MM.1S (cell line): ENCODE results near the gene IL17RE.

Experiments
- DNase-seq: peaks from one replicate; pipeline ENCODE4 v3.0.0-alpha.2; 2015
- H2AFZ ChIP-seq: fragments of 300-600 bp; sonication (generic); 2 replicates; pipeline ENCODE4 v1.6.0; 2016; ENCODE audit warnings: antibody characterized with exemption, low read length
- H3F3A ChIP-seq: fragments of 300-600 bp; sonication (generic); 2 replicates; pipeline ENCODE4 v1.6.1; 2016; ENCODE audit warnings: mild to moderate bottlenecking, antibody characterized with exemption, low read length, moderate library complexity, mixed read lengths; ENCODE audit not compliant: insufficient read depth
- H3K27ac ChIP-seq: fragments of 300-600 bp; sonication (generic); 2 replicates; pipeline ENCODE4 v1.5.1; 2016; ENCODE audit warnings: mild to moderate bottlenecking, low read length
- H3K27me3 ChIP-seq: fragments of 300-600 bp; sonication (generic); replicated peaks from 2 replicates; pipeline ENCODE4 v1.6.0; 2016; ENCODE audit warnings: low read length; ENCODE audit not compliant: insufficient read depth
- H3K36me3 ChIP-seq: fragments of 300-600 bp; sonication (generic); replicated peaks from 2 replicates; pipeline ENCODE4 v1.6.1; 2016; ENCODE audit warnings: mild to moderate bottlenecking, low read length, mixed read lengths; ENCODE audit not compliant: insufficient read depth
- H3K4me1 ChIP-seq: fragments of 300-600 bp; sonication (generic); 2 replicates; pipeline ENCODE4 v1.6.1; 2016; ENCODE audit warnings: low read length, mixed read lengths
- H3K4me2 ChIP-seq: fragments of 300-600 bp; sonication (generic); 2 replicates; pipeline ENCODE4 v1.6.0; 2016; ENCODE audit warnings: low read depth, low read length
- H3K4me3 ChIP-seq: fragments of 300-600 bp; sonication (generic); 2 replicates; pipeline ENCODE4 v1.5.1; 2016; ENCODE audit warnings: low read length, mixed read lengths
- H3K79me2 ChIP-seq: fragments of 300-600 bp; sonication (generic); 2 replicates; pipeline ENCODE4 v1.6.1; 2016; ENCODE audit warnings: mixed run types, low read length, mixed read lengths
- H3K9ac ChIP-seq: fragments of 300-600 bp; sonication (generic); 2 replicates; pipeline ENCODE4 v1.6.1; 2016; ENCODE audit warnings: low read length, mixed read lengths
- H3K9me2 ChIP-seq: fragments of 300-600 bp; sonication (generic); replicated peaks from 2 replicates; pipeline ENCODE4 v1.6.1; 2016; ENCODE audit warnings: mild to moderate bottlenecking, low read length, mixed read lengths; ENCODE audit not compliant: insufficient read depth
- H3K9me3 ChIP-seq: fragments of 300-600 bp; sonication (generic); replicated peaks from 2 replicates; pipeline ENCODE4 v1.6.1; 2016; ENCODE audit warnings: mild to moderate bottlenecking, low read length, mixed read lengths; ENCODE audit not compliant: insufficient read depth
- H4K20me1 ChIP-seq: fragments of 300-600 bp; sonication (generic); 2 replicates; pipeline ENCODE4 v1.6.1; 2016; ENCODE audit warnings: mild to moderate bottlenecking, low read length, moderate library complexity, mixed read lengths; ENCODE audit not compliant: insufficient read depth
- CTCF ChIP-seq: fragments of 300-600 bp; sonication (generic); IDR thresholded peaks from 2 replicates; pipeline ENCODE4 v1.5.1; 2016; ENCODE audit warnings: antibody characterized with exemption, low read length, mixed read lengths
- EZH2 ChIP-seq: fragments of 300-600 bp; sonication (generic); optimal IDR thresholded peaks from 2 replicates; pipeline ENCODE3; 2017; ENCODE audit warnings: low read depth, mild to moderate bottlenecking, antibody characterized with exemption, low read length, mixed read lengths
- EZH2phosphoT487 ChIP-seq: fragments of 300-600 bp; sonication (generic); IDR thresholded peaks from 2 replicates; pipeline ENCODE4 v1.6.1; 2018; ENCODE audit warnings: antibody characterized with exemption, low read length

Gene IL17RE

DNA sequence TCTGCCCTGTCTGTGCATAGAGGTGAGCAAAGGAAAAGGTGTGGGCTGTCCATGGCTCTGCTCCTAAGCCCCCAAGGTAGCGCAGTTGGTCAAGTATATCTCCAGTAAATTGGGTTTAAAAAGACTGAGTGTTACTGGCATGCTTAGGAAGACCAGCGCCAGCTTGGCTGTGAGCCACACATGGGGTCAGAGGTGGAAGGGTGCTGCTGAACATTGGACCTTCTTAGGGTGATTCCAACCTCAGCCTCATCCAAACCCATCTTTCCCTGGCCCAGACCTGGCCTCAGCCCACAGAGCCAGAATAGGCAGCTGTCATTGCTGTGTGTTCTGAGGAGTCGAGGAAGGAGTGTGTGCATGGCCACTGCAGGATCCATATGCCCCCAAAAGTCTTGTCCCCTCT lies 5.6 kb downstream of the IL17RE start:
- H3K79me2 ChIP-seq = no peaks in the 10 kb centered on the region
- H3K4me3 ChIP-seq = no peak overlapping the region
- no peaks in the 10 kb centered on the region for H3F3A ChIP-seq
- no peak overlapping the region for H2AFZ ChIP-seq
- no peak overlapping the region for H3K9ac ChIP-seq
- H3K27ac ChIP-seq = no peak overlapping the region
- DNase-seq = no peak
- no peaks in the 10 kb centered on the region for H3K9me3 ChIP-seq
- no peaks in the 10 kb centered on the region for H3K36me3 ChIP-seq
- no peak overlapping the region for H3K4me2 ChIP-seq
- no peaks in the 10 kb centered on the region for H3K27me3 ChIP-seq
- no peaks in the 10 kb centered on the region for H3K4me1 ChIP-seq
- TF ChIP-seq EZH2 = no peak
- no peak for TF ChIP-seq EZH2phosphoT487
- no peak for TF ChIP-seq CTCF
- no peaks in the 10 kb centered on the region for H3K9me2 ChIP-seq
- H4K20me1 ChIP-seq = no peaks in the 10 kb centered on the region

- no peaks in the 10 kb centered on the region for H3K27me3 ChIP-seq
- H3K36me3 ChIP-seq = no peaks in the 10 kb centered on the region
- H3K4me3 ChIP-seq = no peak overlapping the region
- H3K4me2 ChIP-seq = no peak overlapping the region
- TF ChIP-seq EZH2 = no peak
- TF ChIP-seq EZH2phosphoT487 = no peak
- no peak for TF ChIP-seq CTCF
- DNase-seq = no peak
- H3F3A ChIP-seq = no peaks in the 10 kb centered on the region
- no peak overlapping the region for H2AFZ ChIP-seq
- H3K79me2 ChIP-seq = no peaks in the 10 kb centered on the region
- H3K9me2 ChIP-seq = no peaks in the 10 kb centered on the region
- H3K9ac ChIP-seq = no peak overlapping the region
- H3K27ac ChIP-seq = no peak overlapping the region
- no peaks in the 10 kb centered on the region for H3K9me3 ChIP-seq
- H3K4me1 ChIP-seq = no peaks in the 10 kb centered on the region
- H4K20me1 ChIP-seq = no peaks in the 10 kb centered on the region
Observed at GRCh38 chr3:9909221-9910013, 6.8 kb downstream of the IL17RE start.

- H2AFZ ChIP-seq = no peak overlapping the region
- H3F3A ChIP-seq = no peaks in the 10 kb centered on the region
- DNase-seq = no peak
- H3K4me1 ChIP-seq = peaks cover 5% of the 10 kb centered on the region; the same call in 1 of the 2 replicates
- H3K9me2 ChIP-seq = no peaks in the 10 kb centered on the region
- H3K27ac ChIP-seq = no peak overlapping the region
- no peaks in the 10 kb centered on the region for H3K27me3 ChIP-seq
- H3K4me3 ChIP-seq = no peak overlapping the region
- no peak overlapping the region for H3K4me2 ChIP-seq
- H4K20me1 ChIP-seq = no peaks in the 10 kb centered on the region
- TF ChIP-seq EZH2 (no peak), EZH2phosphoT487 (no peak), CTCF (no peak)
- no peaks in the 10 kb centered on the region for H3K36me3 ChIP-seq
- H3K79me2 ChIP-seq = no peaks in the 10 kb centered on the region
- no peaks in the 10 kb centered on the region for H3K9me3 ChIP-seq
- H3K9ac ChIP-seq = no peak overlapping the region
Observed at GRCh38 chr3:9911863-9912262, 9.2 kb downstream of the IL17RE start.
